Activated naive CD4-positive, alpha-beta T cell (primary cell): ENCODE results near the gene VANGL2.

ENCODE experiments used
- DNase-seq, 4 experiments: peaks; one replicate each; lab custom pipeline; 2025; lab: John Stamatoyannopoulos, UW

The VANGL2 gene

GRCh38 chr1:160400223-160400645 lies at the start of gene VANGL2:
Gene VANGL2 (plus strand): TSS chr1:160400564. CDS start chr1:160415838, 15,274 bp downstream.
- DNase-seq = peak in 1 of 4 experiments; percentile 30

- no peak for DNase-seq
Observed at GRCh38 chr1:160351629-160352028, 48.7 kb upstream of the VANGL2 start.

GRCh38 chr1:160352555-160352954 lies 47.8 kb upstream of the VANGL2 start:
- no peak for DNase-seq

- no peak for DNase-seq
Observed at GRCh38 chr1:160353223-160353622, 47.1 kb upstream of the VANGL2 start.

DNA sequence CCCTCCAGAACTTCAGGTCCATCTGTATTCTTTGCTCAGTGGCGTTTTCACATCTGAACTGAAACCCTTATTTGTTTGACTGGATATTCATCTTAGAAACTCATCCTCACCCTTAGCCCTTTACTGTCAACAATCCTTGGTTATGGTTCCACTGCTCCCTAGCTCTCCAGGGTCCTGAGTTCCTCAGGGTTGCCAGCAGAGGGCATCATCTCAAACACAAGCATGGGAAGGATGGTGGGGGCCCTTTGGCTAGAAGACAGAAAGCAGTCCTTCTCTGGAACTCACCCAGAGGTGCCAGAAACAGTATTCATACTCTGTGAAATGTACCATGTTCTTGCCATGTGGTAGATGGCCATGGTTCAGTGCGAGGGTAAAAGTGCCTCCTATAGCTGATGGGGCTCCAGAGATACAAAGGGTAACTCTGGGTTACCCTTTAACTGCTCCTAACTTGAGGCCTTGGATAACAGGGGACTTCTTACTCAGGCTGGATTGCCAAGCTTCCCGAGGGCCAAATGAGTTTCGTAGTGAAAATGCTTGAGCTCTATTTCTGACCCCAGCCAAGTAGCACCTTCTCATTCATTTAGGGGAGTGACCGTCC lies 45.9 kb upstream of the VANGL2 start:
- DNase-seq = no peak

DNA sequence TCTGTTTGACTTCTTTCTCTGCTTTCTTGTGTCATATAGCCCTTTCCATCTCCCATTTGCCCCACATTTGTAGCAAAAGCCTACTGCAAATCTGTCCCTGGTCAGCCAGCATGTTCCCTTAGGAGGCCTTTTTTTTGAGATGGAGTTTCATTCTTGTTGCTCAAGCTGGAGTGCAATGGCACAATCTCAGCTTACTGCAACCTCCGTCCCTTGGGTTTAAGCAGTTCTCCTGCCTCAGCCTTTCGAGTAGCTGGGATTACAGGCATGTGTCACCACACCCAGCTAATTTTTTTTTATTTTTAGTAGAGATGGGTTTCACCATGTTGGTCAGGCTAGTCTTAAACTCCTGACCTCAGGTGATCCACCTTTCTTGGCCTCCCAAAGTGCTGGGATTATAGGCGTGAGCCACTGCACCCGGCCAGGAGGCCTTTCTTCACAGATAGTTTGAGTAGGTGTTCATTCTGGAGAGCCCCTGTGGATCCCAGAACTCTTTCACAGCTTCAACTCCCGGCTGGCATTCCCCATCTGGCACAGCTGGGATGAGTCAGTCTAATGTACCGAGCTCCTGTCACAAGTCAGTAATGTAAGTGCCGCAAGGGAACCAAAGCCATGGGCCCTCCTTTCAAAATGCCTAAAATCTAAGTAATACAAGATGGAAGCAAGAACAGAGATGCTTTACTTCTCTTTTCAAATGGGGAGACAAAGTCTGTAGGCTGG lies 42.9 kb upstream of the VANGL2 start:
- DNase-seq = no peak

- no peak for DNase-seq
Observed at GRCh38 chr1:160358073-160358472, 42.3 kb upstream of the VANGL2 start.

DNA sequence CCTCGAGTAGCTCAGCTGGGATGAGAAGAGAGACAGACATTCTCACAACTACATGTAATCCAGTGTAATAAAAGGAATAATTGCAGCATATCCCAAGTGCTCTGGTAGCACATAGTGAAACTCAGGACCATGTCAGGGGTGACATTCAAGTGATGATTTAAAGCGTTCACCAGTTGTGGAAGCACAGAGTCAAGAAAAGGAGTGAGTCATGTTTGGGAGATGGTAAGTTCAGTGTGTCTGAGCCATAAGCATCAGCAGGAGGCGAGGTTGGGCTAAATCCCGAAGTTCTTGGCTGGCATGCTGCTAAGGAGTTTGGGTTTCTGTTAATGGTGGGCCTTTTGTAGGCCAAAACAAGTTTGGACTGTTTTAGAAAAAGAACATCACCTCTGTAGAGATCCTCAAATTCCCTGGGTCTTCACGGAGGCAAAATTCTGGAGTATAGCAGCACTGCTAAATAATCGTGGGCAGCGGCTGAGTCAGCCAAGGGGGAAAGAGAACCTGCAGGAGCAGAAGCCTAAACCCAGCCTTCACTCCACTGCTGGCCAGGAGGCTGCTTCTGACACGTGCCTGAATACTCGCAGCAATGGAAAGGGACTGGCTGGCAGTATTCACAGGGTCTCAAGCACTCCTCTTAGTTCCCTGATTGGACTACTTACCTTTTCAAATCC lies 40.7 kb upstream of the VANGL2 start:
- DNase-seq = no peak

- DNase-seq = no peak
Observed at GRCh38 chr1:160360227-160360695, 40.1 kb upstream of the VANGL2 start.

DNA sequence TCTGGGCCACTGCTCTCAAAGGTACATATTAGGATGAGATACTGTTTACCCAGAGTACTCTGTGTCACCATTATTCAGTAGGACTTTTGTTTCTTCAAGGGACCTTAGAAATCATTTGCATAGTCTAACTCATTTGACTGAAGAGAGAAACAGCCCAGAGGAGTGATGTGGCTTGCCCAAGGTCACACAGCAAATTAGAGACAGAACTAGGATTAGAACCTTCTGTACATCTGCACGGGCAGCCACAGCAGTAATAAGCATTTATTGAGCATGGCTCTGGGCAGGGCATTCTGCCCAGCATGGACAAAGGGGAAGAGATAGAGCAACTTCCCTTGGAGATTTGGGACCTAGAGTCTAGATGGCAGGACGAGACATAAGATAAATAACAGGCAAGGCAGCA lies 39.2 kb upstream of the VANGL2 start:
- no peak for DNase-seq

GRCh38 chr1:160361814-160362167 lies 38.6 kb upstream of the VANGL2 start:
- DNase-seq = no peak

GRCh38 chr1:160362168-160362957 lies 38.0 kb upstream of the VANGL2 start:
- DNase-seq = no peak

DNA sequence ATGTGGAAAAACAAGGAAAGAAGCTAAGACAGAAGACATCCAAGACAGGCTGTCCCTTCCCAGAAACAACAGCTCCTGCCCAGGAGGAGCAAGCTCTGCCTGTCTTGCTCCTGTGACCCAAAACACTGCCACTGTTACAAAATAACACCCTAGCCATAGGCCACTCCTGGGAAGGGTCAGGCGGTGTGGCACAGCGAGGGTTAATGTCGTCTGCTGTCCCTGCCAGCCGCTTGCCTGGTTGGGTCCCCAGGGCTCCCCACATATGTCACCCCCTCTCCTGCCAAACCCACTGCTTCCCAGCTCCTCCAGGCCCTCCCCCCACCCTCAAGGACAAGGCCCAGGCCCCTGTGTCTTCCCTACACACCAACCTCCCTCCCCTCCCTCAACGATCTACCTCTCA lies 37.4 kb upstream of the VANGL2 start:
- no peak for DNase-seq

DNA sequence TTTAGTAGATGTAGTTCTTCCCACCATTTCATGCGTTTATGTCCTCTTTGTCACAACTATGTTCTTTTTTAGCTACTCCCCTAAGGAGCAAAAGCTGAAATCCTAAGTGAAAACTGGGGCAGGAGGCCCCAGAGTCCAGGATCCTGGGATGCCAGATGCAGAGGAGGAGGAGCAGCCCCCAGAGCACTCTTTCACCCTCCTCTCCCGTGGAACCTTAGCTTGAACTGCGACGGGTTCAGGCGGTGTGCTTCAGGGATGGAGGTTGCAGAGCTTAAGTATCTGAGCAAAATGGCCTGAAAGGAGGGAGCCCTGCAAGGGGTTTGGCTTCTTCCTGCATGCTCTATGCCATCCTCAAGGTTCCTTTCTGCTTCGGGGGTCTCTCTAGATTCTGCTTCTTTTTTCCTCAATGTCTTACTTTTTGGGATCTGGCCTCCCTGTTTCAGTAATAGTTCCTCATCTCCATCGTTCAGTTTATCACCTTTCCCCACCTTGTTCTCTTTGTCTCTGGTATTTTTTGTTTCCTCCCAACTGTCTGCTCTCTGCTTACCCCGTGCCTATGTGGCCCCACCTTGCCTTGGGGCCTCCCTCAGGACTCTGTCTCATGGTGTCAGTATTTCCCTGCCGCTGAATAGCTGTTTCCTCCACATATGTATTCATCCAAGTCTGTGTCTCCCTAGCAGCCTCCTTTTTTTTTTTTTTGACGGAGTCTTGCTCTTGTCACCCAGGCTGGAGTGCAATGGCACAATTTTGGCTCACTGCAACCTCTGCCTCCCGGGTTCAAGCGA lies 36.2 kb upstream of the VANGL2 start:
- no peak for DNase-seq

DNA sequence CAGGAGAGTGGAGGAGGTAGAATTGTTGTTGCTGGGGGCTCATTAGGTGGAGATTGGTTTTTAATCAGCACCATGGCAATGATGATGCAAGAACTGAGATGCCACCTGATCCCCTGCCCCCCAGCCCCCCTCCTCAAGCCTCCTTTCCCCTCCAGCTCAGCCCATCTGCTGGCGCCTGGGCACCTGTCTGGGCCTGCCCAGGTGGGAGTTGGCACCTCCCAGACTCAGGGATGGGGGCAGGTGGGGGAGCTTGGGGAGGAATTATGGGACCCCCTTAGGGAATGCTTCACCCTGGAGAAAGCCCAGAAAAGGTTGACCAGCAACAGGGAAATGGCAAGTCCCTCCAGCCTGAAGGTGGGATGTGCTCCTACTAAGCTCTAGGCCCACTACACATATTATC lies 35.0 kb upstream of the VANGL2 start:
- no peak for DNase-seq

GRCh38 chr1:160366731-160367515 lies 33.4 kb upstream of the VANGL2 start, which contains the start of gene NHLH1:
Gene NHLH1 (plus strand): TSS chr1:160367071. CDS start chr1:160370732, 3,661 bp downstream.
- DNase-seq = no peak

DNA sequence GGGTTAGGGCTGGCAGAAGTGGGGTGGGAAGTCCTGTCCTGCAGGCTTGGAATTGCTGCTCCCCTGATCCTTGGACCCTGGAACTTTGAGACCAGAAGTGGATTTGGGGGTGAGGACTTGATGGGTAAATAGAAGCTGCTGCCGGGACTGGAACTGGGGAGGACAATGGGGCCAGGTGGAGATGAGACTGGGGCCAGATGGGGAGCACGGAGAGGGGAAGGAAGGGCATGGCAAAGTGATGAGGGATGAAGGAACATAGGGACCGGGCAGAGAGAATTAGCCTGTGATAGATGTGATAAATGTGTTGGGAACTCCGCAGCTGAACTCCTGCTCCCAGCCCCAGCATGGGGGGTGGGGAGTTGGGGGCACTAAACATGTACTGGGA lies 32.9 kb upstream of the VANGL2 start:
- DNase-seq = no peak

DNA sequence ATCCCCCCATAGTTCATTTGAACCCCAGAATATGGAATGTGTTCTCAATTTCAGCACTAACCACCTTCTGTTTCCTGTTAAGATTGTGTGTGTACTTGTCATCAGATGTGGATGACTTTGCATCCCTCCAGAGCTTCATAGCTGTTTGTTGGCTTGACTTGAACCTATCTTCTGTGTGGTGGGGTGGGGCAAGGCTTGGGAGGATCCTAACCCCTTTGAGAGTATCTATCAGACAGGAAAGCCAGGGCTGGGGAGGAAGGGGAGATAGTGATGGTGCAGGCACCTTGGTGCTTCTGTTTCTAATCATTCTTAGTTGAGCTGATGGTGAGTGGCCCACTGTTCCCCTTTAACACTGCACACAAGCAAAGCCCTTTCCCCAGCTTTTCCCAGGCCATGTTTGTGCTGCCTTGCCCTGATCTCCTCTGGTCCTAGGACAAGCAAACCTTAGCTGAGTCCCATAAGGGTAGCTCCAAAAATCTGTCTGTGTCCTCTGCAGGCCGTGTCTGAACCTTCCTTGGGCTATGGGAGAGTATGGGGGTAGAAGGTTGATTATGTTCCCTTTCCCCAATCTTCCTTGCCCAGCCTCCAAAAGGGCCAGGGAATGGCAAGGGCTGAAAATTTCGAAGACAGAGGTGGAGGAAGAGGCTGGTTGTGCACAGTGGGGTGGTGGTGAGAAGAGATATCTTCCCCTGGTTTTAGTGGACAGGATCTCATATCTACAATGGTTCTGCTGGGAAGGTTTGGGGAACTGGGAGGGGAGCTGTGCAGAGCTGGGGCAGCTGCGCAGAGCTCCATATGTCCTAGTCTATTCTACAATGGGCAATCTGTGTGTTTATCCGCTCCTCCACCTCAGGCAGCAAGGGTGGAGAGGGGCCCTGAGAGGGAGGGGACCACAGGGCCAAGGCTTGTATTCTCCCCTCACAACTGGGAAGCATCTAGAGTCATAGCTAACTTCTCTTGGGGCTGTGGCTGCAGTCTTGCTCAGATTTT lies 32.1 kb upstream of the VANGL2 start:
- no peak for DNase-seq

- DNase-seq = no peak
Observed at GRCh38 chr1:160369087-160369486, 31.3 kb upstream of the VANGL2 start.
